GM19328 (cell line): ENCODE measurements around the gene LMF1.

Experiments used
- ATAC-seq: cut with Tn5 transposase; IDR thresholded peaks from one replicate; pipeline ENCODE4 v1.9.1; 2021; ENCODE audit warnings: mild to moderate bottlenecking, moderate library complexity; ENCODE audit not compliant: unreplicated experiment

The LMF1 gene

DNA sequence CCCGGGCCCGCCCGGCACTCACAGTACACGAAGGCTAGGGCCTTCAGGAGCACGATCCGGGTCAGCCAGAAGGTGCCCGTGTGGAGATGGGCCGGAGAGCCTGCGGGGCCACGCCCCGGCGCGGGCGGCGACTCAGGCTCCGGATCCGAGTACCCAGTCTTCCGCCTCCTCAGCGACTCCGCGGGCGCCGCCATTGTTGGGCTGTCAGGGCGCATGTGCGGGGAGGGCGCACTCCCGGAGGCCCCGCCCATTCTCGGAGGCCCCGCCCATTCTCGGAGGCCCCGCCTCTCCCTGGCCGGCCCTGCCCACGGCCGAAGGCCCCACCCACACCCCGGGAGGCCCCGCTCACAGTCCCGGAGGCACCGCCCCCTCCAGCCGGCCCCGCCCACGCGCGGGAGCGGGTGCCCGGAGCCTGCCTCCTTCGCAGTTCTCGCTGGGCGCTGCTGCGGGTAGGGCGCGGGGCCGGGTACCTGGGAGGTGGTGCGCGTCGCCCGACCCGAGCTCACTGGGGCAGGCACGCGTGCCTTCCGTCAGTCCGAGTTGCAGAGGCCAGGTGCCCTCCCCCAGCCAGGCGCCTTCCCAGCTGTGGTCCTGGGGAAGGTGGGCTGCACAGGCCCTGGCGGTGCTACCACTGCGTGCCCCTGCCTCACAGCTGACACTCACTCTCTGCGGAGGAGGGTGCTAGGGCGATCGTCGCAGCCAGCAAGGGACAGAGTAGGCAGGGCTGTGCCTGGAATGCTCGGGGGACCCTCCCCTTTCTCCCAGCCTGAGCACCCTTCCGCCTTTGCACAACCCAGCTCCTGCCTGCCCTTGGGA lies at the start of gene LMF1:
TSS of gene LMF1 (minus strand) at position 219 of the 816 bp plus-strand sequence. CDS start at position 215, 4 bp downstream.
- ATAC-seq, result peak; percentile 78

DNA sequence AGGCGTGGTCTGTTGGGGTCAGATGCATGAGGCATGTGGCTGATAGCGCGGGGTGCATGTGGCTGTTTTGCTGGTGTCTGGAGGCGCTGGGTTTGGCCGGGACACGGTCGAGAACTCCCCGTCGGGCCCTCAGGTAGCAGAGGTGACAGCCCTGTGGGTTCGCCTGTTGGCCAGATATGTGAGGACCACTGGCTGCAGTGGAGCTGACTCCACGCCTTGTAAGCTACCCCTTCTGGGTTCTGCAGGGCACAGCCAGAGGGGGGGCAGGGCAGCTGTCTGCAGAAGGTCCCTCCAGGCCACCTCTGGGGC lies 49.3 kb upstream of the LMF1 start:
- ATAC-seq, result no peak

GRCh38 chr16:1019231-1020090 lies 48.7 kb upstream of the LMF1 start:
- no peak for ATAC-seq

DNA sequence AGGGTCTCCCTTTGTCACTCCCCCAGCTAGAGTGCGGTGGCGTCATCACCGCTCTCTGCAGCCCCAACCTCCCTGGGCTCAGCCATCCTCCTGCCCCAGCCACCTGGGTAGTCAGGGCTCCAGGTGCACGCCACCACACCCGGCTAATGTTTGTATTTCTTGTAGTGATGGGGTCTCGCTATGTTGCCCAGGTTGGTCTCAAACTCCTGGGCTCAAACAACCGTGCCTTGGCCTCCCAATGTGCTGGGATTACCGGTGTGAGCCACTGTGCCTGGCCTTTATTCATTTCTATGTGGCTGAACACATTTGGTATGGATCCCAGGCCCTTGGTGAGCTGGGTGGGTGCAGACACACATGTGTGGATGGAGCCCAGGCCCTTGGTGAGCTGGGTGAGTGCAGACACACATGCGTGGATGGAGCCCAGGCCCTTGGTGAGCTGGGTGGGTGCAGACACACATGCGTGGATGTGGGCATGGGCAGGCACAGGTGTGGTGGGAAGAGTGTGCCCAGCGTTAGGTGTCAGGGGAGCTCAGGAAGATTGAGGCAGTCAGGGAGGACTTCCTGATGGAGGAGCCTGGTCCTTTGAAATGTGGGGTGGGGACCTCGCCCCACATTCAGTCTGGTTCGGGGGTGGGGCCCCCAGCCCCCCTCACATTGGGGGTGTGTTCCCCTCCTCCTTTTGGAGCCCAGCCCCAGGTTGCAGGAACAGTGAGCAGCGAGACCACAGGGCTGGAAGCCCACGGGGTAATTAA lies 47.8 kb upstream of the LMF1 start:
- no peak for ATAC-seq

DNA sequence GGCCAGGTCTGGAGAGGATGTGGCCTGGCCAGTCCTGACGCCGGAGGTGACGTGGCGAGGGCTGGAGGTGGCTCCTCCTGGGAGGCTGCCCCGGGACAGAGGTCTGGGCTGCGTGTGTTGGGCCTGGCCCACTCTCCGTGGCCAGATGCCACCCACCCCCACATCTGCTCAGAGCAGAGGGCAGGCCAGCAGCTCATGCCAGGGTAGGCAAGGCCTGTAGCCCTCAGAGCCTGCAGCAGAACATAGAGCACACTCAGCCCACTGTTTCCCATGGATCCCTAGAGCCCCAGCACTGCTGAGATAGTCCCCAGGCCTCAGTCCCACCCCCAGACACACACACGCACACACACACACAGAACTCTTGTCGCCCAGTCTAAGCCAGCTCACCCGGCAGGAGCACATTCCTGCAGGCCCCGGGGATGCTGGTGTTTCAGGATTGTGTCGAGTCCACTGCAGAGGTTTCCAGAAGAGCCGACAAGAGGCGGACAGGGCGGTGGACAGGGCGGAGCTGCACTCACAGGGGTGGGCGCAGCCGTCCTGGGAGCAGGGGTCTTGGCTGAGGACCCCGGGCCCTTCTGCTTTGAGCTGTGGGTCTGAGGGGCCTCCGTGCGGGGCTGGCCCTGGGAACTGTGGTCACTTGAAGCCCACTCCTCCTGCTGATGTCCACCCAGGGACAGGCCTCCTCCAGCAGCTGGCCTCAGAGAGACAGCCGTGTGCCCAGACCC lies 44.1 kb upstream of the LMF1 start:
- no peak for ATAC-seq

- ATAC-seq, result no peak
Measured at GRCh38 chr16:1014221-1014620, 43.4 kb upstream of the LMF1 start.

DNA sequence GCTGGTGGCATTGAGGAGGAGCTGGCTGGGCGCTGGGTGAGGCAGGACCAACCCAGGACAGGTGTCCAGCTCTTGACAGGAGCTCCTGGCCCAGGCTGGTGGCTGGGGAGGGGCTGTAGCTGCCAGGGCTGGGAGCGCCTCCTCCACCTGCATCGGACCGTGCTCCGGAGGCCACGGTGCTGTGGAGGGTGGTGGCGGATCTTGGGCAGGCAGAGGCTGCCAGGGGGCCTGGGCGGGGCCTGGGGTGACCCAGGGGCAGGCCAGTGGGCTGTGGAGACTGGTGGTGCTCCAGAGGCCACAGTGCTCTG lies 42.8 kb upstream of the LMF1 start:
- ATAC-seq, result no peak

DNA sequence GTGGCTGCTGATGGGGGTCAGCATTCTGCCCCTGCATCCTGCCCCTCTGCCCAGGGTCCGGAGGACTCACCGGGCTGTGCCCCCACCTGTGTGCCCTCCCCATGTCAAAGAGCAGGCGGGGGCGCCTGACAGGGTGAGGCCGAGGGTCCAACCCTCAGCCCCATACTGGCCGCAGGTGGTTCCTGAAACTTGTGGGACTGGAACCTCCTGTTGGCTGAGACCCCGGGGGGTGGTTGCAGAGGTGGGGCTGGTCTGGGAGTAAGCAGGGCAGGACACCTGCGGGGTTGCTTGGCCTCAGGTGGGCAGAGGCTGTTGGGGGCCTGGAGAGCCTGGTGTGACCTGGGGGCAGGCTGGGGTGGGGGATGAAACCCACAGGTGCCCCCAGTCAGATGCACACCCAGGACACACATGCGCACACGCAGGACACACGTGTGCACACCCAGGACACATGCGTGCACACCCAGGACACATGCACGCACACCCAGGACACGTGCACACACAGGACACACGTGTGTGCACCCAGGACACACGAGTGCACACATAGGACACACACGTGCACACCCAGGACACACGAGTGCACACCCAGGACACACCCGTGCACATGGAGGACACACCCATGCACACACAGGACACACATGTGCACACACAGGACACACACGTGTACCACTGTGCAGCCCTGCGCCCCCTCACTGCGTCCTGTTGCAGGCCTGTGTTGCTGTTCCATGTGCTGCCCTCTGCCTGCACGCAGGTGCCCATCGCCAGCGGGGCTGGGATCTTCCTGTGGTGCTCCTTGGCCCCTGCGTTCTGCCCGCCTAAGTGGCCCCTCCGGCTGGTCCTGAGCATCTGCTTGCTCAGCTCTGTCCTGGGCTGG lies 42.2 kb upstream of the LMF1 start:
- no peak for ATAC-seq

DNA sequence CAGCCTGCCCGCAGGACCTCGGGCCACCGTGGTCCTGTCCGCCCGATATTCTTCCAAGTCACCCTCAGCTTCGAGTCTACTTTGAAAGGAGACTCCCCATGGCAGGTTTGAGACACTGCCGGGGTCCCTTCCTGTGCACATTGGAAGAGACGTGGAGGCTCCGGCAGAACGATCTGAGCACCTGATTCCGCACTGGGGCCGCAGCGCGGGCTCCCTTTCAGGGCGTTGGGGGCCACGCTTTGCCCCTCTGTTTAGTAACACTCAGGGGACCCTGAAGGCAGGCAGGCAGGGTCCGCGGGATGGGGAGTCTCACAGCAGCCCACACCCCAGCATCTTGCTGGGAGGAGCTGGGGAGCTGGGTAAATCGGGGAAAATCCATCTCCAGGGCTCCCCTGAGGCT lies 41.4 kb upstream of the LMF1 start:
- ATAC-seq, result no peak

GRCh38 chr16:1011316-1012082 lies 40.7 kb upstream of the LMF1 start:
- ATAC-seq, result no peak

DNA sequence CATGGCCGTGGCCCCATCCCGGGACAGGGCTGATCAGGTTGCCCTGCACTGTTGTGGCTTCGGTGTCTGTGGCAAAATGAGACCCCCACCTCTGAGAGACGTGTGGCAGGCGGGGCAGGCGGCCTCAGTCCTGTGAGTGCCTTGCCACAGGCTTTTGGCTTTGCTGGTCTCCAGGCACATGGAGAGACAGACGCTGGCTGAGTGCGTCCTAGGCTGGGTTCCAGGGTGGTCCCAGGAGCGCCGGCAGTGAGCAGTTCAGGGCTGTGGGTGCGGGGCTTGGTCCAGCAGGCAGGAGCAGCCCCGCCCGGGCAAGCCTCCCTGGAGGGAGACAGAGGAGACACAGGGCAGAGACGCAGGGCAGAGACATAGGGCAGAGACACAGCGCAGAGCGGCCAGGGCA lies 40.0 kb upstream of the LMF1 start:
- ATAC-seq, result no peak

- ATAC-seq, result no peak
Measured at GRCh38 chr16:1010251-1010650, 39.5 kb upstream of the LMF1 start.

- no peak for ATAC-seq
Measured at GRCh38 chr16:1009358-1010150, 38.8 kb upstream of the LMF1 start.

DNA sequence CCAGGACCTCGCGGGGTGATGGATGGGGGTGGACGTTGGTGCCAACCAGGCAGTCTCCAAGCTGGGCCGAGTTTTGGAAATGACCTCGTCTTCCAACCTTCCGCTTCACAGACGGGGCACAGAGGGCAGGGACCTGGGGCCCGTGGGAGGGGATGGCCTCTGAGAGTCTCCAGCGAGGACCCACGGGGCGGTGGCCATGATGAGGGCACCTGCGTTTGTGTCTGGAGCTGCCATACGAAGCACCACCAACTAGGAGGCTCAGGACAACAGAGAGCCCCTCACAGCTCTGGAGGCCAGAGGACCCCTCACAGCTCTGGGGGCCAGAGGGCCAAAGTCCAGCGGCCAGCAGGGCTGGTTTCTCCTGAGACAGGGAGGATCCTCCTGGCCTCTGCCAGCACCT lies 37.3 kb upstream of the LMF1 start:
- ATAC-seq, result no peak

- ATAC-seq, result no peak
Measured at GRCh38 chr16:1007284-1007850, 36.6 kb upstream of the LMF1 start.

DNA sequence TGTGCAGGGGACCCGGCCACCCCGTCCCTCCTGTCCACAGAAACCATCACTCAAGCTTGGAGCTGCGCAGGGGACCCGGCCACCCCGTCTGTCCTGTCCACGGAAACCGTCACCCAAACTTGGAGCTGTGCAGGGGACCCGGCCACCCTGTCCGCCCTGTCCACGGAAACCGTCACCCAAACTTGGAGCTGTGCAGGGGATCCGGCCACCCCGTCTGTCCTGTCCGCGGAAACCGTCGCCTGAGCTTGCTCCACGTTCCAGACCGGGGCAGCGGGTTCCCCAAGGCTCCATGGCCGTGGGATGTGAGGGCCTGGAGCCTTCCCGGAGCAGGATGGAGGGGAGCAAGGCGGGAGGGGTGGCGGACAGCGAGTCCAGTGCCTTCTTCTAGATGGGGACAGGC lies 36.0 kb upstream of the LMF1 start:
- ATAC-seq, result no peak

GRCh38 chr16:1005286-1005685 lies 34.5 kb upstream of the LMF1 start:
- no peak for ATAC-seq
